Natural killer cell (primary cell): ENCODE results near the gene LPCAT3. TPM values are rescaled to one million over a fixed set of nuclear protein-coding genes. Genes with fewer than 3 reads are reported as not detected.

ENCODE experiments used
- ATAC-seq, 3 donors: fragments of 150-1000 bp in 2 of 3; fragments of 200-7000 bp in 1 of 3; cut with Tn5 transposase; 1 replicate in 1 of 3; 2 replicates in 2 of 3; pipeline ENCODE4 v1.10.0; 2021; ENCODE audit warnings: mild to moderate bottlenecking in 2 of 3, moderate library complexity in 2 of 3
- DNase-seq, 2 donors: peaks; one replicate each; pipeline versions ENCODE4 v3.0.0 to v3.0.0-alpha.2; 2013 to 2021; ENCODE audit warnings: mixed read lengths in 1 of 2
- H3K27ac ChIP-seq: one replicate; pipeline ENCODE4 v1.5.1; 2013; ENCODE audit warnings: mild to moderate bottlenecking, low read length
- H3K27me3 ChIP-seq: one replicate; pipeline ENCODE4 v1.6.1; 2013; ENCODE audit warnings: low read length; ENCODE audit not compliant: control insufficient read depth, insufficient read depth
- H3K36me3 ChIP-seq: one replicate; pipeline ENCODE4 v1.6.1; 2013; ENCODE audit warnings: low read length; ENCODE audit not compliant: control insufficient read depth, insufficient read depth
- H3K4me1 ChIP-seq: one replicate; pipeline ENCODE4 v1.6.1; 2013; ENCODE audit warnings: low read length; ENCODE audit not compliant: control insufficient read depth, insufficient read depth
- H3K4me3 ChIP-seq: one replicate; pipeline ENCODE4 v1.5.1; 2013; ENCODE audit warnings: low read length
- H3K9me3 ChIP-seq: one replicate; pipeline ENCODE4 v1.6.1; 2013; ENCODE audit warnings: low read length; ENCODE audit not compliant: control insufficient read depth, insufficient read depth
- H3K27ac Mint-ChIP-seq, 2 donors: one replicate each; pipeline ENCODE4 v1.8.0; 2022; ENCODE audit warnings: mild to moderate bottlenecking in 2 of 2, mixed read lengths in 2 of 2, moderate library complexity in 1 of 2
- H3K27me3 Mint-ChIP-seq, 2 donors: one replicate each; pipeline ENCODE4 v1.8.0; 2022; ENCODE audit warnings: low read depth in 2 of 2, mixed read lengths in 2 of 2
- H3K36me3 Mint-ChIP-seq: one replicate; pipeline ENCODE4 v1.8.0; 2022; ENCODE audit warnings: mixed read lengths
- H3K4me1 Mint-ChIP-seq, 2 donors: one replicate each; pipeline ENCODE4 v1.8.0; 2022; ENCODE audit warnings: mixed read lengths in 2 of 2
- H3K4me3 Mint-ChIP-seq: one replicate; pipeline ENCODE4 v1.8.0; 2022; ENCODE audit warnings: mild to moderate bottlenecking, moderate library complexity, mixed read lengths
- H3K9me3 Mint-ChIP-seq, 2 donors: one replicate each; pipeline ENCODE4 v1.8.0; 2022; ENCODE audit warnings: mixed read lengths in 2 of 2
- CTCF ChIP-seq: fragments of 200-600 bp; IDR thresholded peaks from one replicate; pipeline ENCODE4 v1.8.0; 2022; ENCODE audit warnings: antibody characterized with exemption
- WGBS: methylation state at CpG from one replicate; pipeline ENCODE4 v1.1.7; 2013; ENCODE audit warnings: missing lambda C conversion rate; ENCODE audit not compliant: insufficient coverage; 5-methylcytosine and 5-hydroxymethylcytosine counted together
- intact Hi-C: fragments of 100-400 bp; cut with micrococcal nuclease; formaldehyde crosslinking; loops from one replicate; pipeline ENCODE4 v1.14.2; 2022
- total RNA-seq, 4 donors: library from RNA; stranded (reverse); fragments of 120-200 nt in 1 of 4; gene quantifications; one replicate each; pipeline versions ENCODE4 v1.2.3 to v1.2.4, GENCODE V29; 2013 to 2022

The LPCAT3 gene
- total RNA-seq, 3 donors from 2014 or later (not counting 1 experiment from before 2014, with no cell fraction given): 45.6 to 54.3 (median 45.6) TPM

- Mint-ChIP-seq H3K27me3 (no peaks in the 10 kb centered on the region), H3K9me3 (no peaks in the 10 kb centered on the region), H3K4me3 (peak overlapping the region; percentile 91), H3K27ac (peak overlapping the region; percentile 98 to 99), H3K4me1 (peaks cover 84 to 98% of the 10 kb centered on the region in 2 donors), H3K36me3 (no peaks in the 10 kb centered on the region)
- Histone ChIP-seq H3K9me3 (no peaks in the 10 kb centered on the region), H3K36me3 (peaks cover 54% of the 10 kb centered on the region), H3K4me1 (peaks cover 90% of the 10 kb centered on the region), H3K27ac (peak overlapping the region; percentile 96), H3K4me3 (peak overlapping the region; percentile 93), H3K27me3 (no peaks in the 10 kb centered on the region)
- ATAC-seq (peak; percentile 19 to 54 (median 25)), DNase-seq (peak; percentile 70 to 89)
- whole genome bisulfite sequencing: under 1% methylated on average over 18 of the region's 24 CpGs
- intact Hi-C loops: loop anchor here (5.0 kb wide), 1 partner anchor 64 kb away; the partner anchor contains the start of gene LPCAT3
- TF ChIP-seq CTCF: no peak
Observed at GRCh38 chr12:6953442-6954315, 64.6 kb downstream of the LPCAT3 start.

GRCh38 chr12:6952863-6953441 lies 65.3 kb downstream of the LPCAT3 start:
- H3K36me3 Mint-ChIP-seq: no peaks in the 10 kb centered on the region
- H3K27me3 Mint-ChIP-seq: no peaks in the 10 kb centered on the region
- Histone ChIP-seq H3K4me3 (peak overlapping the region; percentile 93), H3K27me3 (no peaks in the 10 kb centered on the region), H3K4me1 (peaks cover 89% of the 10 kb centered on the region), H3K36me3 (peaks cover 47% of the 10 kb centered on the region), H3K9me3 (no peaks in the 10 kb centered on the region), H3K27ac (peak overlapping the region; percentile 96)
- DNase-seq: no peak
- H3K9me3 Mint-ChIP-seq: no peaks in the 10 kb centered on the region
- H3K27ac Mint-ChIP-seq: peak overlapping the region; percentile 98 to 99
- peaks cover 84 to 98% of the 10 kb centered on the region in 2 donors for H3K4me1 Mint-ChIP-seq
- no peak for TF ChIP-seq CTCF
- no peak for ATAC-seq
- intact Hi-C loops: loop anchor here (1.0 to 5.0 kb wide), 2 partner anchors 8 to 64 kb away; partner anchors contain the start of gene LPCAT3
- WGBS: 8% methylated on average over 15 of the region's 15 CpGs
- peak overlapping the region; percentile 91 for H3K4me3 Mint-ChIP-seq

GRCh38 chr12:6952121-6952862 lies 66.0 kb downstream of the LPCAT3 start:
- WGBS: 2% methylated on average over 22 of the region's 22 CpGs
- no peaks in the 10 kb centered on the region for H3K9me3 ChIP-seq
- peak overlapping the region; percentile 96 for H3K27ac ChIP-seq
- Mint-ChIP-seq H3K27ac (peak overlapping the region; percentile 98 to 99), H3K4me1 (peaks cover 86 to 99% of the 10 kb centered on the region in 2 donors), H3K9me3 (no peaks in the 10 kb centered on the region), H3K36me3 (no peaks in the 10 kb centered on the region), H3K27me3 (no peaks in the 10 kb centered on the region), H3K4me3 (peak overlapping the region; percentile 91)
- TF ChIP-seq CTCF: no peak
- H3K4me1 ChIP-seq: peaks cover 89% of the 10 kb centered on the region
- DNase-seq (peak in 1 of 2 donors; percentile 49), ATAC-seq (no peak)
- H3K4me3 ChIP-seq: peak overlapping the region; percentile 93
- H3K27me3 ChIP-seq: no peaks in the 10 kb centered on the region
- H3K36me3 ChIP-seq: peaks cover 40% of the 10 kb centered on the region
- intact Hi-C loops: loop anchor here (1.0 to 5.0 kb wide), 2 partner anchors 9 to 65 kb away; partner anchors contain the start of gene LPCAT3
